8988T (cell line): ENCODE data around the gene PAX3.
"Not testable (repeated sequence)": the region's sequence is repeated elsewhere in the genome, so short reads cannot be mapped to it uniquely, and the experiment has no call there.

Source experiments
- DNase-seq: peaks from one replicate; pipeline ENCODE4 v3.0.0; 2011

PAX3 gene

DNA sequence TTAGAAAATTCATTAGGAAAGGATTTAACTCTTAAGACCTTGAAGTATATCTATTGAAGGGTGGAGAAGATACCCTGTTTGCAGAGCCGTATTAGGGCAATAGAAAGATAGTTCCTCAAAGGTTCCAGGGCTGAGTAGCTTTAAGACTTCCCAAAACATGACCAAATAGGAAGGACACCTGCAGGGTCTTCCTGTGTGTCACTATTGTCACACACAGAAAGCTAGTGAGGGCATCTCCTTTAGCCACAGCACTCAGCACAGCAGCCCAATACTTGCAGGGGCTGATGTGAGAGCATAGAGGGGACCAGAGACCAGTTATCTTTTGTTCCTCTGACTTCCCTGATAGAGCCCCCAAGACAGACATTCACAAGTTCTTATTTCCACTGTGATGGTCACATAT is 93.7 kb downstream of the PAX3 start:
- DNase-seq, result no peak

DNA sequence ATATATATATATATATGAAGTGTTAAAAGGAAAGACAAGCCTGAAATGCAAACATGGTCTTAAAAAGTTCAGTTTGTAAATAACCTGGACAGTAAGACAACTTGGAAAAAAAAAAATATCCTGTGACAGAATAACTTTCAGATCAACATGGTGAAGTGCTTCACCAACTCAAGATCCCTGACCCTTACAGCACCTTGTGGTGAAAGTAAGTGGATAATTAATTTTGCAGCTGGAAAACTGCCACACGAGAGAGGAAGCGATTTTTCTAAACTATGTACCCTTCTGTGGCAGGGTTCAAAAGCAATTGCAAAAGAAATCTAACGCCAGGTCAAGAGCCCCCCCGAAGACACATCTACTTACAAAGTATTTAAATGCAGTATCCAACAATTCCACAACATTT is 95.8 kb downstream of the PAX3 start:
- DNase-seq, result no peak

DNA sequence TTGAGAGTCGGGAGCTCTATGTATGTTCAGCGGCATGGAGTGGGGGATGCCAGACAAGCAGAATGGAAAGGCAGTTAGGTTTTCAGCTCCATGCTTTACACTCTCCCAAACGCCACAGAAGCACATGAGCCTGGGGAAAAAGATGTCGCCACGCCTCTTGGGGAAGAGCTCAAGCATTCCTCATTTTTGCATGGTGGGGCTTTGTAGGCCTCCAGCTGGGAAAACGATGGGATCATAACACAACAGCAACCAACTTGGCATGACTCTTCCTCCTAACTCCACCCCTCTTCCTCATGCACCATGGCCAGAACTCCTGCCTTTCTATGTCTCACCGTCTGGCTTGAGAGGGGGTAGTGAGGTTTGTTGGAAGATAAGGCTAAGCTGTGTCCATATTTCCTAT is 102.6 kb downstream of the PAX3 start:
- no peak for DNase-seq

DNA sequence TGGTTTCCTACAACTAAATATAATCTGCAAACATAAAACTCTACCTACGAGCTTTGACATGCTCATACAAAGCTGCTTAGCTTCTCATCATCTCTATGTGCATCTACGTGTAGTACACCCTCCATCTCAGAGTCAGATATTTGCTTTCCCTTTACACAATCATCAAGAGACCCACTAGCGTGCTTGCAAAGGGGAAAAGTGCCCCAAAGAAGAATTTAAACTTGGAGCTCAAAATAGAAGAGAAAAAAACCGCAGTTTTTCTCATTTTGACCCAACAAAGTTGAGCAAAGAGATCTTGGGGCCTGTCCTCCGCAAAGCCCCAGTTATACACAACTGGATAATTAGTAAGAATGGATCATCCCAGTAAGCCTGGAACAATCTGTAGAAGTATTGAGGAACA is 104.1 kb downstream of the PAX3 start:
- DNase-seq, result no peak

DNA sequence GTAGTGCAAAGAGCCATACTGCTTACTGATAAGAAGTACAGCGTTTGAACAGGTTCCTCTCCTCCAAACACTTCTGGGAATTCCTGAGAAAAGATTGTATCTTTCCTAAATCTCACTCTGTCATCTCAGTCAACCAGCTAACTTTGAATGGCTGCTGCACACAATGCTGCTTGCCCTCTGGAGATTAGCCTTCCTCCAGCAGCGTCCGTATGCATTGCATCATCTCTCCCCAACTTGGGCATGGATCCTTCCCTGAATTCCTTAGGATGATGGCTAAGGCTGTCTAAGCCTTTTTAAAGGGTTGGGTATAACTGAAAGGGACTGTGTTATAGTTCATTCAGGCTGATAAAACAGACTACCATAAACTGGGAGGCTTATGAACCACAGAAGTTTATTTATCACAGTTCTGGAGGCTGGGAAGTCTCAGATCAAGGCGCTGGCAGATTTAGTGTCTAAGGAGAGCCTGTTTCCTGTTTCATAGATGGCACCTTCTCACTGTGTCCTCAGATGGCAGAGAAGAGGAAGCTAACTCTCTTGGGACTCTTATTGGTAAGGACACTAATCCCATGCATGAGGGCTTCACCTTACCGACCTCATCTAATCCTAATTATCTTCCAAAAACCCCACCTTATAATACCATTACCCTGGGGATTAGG is 105.3 kb downstream of the PAX3 start:
- no peak for DNase-seq

DNA sequence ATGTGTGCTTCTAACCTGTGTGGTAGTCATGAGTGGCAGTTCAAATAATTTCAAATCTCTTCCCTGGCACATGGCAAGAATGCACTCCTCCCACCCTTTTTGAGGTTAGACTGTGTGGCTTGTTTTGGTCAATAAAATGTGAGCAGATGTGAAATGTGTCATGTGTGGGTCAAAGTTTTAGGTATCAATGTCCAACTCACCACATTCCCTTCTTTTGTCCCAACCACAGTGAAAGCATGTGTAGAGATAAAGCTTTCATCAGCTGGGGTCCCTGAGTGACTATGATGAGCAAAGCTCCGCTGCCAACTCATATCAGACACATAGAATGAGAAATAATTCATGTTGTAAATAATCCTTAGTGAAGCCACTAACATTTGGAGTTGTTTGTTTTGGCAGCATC is 118.2 kb downstream of the PAX3 start:
- DNase-seq, result no peak

DNA sequence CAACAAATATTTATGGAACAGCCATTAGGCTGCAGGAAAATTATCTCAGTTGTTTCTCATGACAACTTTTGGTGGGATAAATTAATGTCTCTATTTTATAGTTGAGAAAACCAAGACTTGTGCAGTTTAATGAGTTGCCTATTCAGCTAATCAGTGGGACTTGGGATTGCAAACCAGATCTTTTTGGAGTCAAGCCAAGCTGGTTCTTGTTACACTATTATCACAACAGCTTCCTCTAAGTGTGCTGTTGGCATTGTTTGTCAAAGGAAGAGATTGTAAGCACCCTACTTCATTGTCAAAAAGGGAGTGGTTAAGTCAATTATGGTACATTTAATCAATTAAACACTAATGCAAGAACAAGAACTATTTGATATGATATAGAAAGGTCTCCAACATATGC is 119.2 kb downstream of the PAX3 start:
- DNase-seq, result no peak

DNA sequence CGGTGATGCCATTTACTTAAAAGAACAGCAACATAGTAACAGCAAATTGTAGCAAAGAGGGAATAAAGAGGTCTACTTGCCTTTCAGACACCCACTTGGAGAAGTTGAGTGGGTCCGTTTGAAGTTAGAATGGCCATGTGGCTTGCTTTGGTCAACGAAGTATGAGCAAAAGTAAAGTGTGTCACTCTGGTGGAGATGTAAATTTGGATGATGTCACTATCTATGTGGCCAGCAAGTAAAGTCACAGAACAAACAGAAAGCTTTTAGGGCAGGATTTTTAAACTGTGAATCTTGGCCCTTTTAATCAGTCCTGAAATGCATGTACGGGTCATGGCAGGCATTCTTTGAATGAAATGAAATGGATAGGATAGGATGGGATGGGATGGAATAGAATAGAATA is 120.3 kb downstream of the PAX3 start:
- DNase-seq, result no peak

DNA sequence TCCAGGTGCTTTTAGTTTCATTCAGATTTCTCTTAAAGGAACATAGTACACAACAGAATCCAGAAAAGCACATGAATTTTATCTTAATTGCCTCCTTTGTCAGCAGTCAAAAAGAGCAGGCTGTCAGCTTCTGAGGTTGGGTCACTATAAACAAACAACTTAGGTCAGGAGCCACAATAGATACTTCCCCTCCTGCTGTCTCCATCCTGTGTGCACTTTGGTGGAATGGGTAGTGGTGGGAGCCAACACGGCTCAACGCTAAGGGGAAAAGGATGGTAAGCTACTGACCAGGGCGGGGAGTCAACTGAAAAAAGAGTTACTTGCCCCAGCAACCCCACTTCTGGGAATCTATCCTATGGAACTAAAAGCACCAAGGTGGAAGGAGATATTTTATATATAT is 121.9 kb downstream of the PAX3 start:
- DNase-seq, result no peak

DNA sequence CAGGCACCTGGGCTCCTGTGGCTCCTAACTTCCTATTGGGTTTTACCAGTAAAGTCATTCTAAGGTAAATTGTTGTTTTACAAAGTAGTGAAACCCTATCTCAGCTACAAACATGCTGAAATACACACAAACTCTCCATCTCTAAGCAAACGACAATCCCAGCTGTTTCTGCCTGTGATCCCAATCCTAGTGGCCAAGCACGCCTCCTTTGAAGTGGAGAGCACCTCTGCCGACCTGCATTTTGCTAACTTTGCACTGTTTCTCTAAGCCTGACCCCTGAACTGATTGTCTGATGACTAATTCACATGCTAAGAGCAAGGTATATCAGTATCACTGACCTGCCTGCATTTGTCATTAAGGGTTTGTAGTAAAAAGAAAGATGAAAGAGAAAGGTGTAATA is 124.3 kb downstream of the PAX3 start:
- no peak for DNase-seq

DNA sequence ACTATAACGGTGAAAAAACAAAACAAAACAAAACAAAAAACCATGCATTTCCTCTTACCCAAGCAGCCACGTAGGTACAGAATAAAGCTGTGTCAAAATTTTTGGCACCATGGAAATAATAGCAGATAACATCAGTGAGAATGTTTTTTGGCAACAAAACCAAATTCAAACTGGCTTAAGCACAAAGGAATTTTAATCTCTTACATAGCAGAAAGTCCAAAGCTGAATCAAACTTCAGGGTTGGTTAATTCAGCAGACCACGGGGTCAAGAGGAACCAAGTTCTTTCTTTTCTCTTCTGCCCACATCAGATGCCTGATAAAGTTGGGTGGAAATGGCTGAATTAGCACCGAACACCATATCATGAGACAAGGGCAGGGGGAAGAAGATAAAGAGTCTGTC is 129.5 kb downstream of the PAX3 start:
- no peak for DNase-seq

DNA sequence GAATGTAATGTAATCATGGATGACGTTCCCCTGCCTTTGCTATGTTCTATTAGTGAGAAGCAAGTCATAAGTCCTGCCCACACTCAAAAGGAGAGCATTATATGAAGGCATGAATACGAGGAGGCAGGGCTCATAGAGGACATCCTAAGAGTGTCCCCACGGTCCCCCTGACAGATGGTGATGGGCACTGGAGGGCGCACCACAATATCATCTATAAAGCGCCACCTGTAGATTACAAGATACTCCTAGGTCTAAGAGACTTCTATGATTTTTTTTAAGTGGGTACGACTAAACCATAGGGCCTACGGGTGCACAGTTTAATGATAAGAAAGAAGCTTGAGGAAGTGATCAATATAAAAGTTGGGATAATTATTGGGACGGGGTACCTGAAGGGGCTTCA is 131.0 kb downstream of the PAX3 start:
- no peak for DNase-seq

DNA sequence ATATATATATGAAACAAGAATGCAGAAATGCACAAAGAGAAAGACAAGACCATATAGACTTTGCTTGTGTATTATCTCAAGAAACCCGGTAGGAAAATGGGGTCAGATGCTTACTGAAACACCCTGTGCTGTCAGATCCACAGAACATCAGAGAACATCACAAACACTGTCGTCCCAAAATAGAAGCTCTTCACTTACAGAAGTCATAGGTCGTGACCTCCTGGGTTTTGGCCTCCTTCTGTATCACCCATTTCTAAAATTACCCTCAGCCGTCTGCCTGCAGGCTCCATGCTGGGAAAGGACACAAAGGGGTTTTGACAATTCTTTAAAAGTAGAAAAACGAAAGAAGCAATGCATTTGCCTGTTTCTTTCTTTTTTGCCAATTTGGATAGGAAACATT is 137.9 kb downstream of the PAX3 start:
- no peak for DNase-seq

DNA sequence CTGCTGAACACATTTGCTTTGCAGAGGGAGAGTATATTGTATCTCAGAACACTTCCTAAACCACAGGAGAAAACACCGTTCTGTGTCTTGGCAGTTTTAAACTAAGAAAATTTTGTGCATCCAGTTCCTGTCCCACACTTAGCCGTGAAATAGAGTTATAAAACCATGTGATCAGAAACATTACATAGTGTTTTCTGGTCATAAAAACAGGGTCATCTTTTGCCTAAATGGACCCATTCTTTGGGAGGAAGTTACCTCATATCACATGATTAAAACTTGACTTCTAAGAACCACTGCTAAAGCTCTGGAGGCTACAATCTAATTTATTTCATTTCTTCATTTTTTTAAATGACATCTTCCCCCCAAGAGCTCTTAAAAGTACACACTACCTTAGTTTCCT is 138.7 kb downstream of the PAX3 start:
- no peak for DNase-seq

DNA sequence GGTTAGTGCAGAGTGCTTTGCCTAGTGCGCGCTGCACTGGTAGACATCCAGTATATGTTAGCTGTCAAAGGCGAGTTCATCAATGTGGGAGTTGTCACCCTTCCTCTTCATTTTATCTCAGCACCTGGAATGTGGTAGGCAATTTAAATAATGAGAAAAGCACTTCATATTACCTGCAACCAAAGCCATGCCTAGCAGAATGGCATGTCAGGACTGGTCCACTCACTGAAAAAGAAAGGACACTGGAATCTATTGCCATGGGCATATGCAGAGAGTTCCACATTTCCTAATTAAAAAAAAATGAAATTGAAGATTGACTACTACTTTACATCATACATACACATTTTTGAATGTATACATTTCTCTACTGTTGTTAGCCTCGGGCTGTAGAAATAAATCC is 139.6 kb downstream of the PAX3 start:
- no peak for DNase-seq

DNA sequence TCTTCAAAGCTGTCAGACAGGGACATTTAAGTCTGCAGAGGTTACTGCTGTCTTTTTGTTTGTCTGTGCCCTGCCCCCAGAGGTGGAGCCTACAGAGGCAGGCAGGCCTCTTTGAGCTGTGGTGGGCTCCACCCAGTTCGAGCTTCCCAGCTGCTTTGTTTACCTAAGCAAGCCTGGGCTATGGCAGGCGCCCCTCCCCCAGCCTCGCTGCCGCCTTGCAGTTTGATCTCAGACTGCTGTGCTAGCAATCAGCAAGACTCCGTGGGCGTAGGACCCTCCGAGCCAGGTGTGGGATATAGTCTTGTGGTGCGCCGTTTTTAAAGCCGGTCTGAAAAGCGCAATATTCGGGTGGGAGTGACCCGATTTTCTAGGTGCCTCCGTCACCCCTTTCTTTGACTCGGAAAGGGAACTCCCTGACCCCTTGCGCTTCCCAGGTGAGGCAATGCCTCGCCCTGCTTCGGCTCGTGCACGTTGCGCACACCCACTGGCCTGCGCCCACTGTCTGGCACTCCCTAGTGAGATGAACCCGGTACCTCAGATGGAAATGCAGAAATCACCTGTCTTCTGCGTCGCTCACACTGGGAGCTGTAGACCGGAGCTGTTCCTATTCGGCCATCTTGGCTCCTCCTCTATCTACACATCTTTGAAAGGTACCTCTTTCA is 143.7 kb downstream of the PAX3 start:
- not testable (repeated sequence) for DNase-seq
